ENCODE measurements around the gene DAAM1.

GRCh38 chr14:59296508-59296907, 108.0 kb downstream of the DAAM1 start:
- TF ChIP-seq CTCF (IDR thresholded peaks at IDR 0.05) (no peak), POLR2A (IDR thresholded peaks at IDR 0.05) (no peak), POLR2AphosphoS5 (IDR thresholded peaks at IDR 0.05) (no peak)

All from breast epithelium (tissue), 3 donors.